KG1 (cell line): ENCODE results near the gene TM7SF3.

Source experiments
- DNase-seq: peaks from one replicate; lab custom pipeline; 2025; lab: John Stamatoyannopoulos, UW

TM7SF3 gene

GRCh38 chr12:26928661-26929060, 85.5 kb downstream of the TM7SF3 start:
- DNase-seq = no peak
